ENCODE measurements around the gene STAT1. TPM values are rescaled to one million over a fixed set of nuclear protein-coding genes. Genes with fewer than 3 reads are reported as not detected.

STAT1 gene
- total RNA-seq, 1 experiment from 2014 or later = 73.4 TPM

DNA sequence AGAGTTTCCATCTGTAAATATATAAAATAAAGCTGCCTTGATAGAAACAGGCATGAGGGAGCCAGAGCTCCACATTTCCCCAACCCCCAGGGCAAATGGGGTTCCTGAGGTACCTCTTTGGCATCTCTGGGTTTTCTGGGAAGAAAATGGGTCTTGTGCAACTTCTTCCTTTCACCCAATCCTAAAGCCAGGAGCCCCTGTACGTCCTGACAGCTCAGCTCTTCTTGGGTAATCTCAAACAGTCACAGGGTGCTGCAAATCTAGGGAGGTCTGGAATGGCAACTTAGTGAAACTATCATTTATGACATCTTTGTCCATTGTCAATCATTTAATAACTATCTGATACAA, 36.6 kb upstream of the STAT1 start:
- ChIA-PET POLR2A (no interaction called here), CTCF (interaction anchor here (0.7 to 2.7 kb wide), 2 partner anchors 105 to 227 kb away, joined by 3 to 31 read pairs; no protein-coding TSS in a partner anchor)
- Histone ChIP-seq H3K9me3 (ENCODE audit: control insufficient read depth, insufficient read depth, low read depth, low read length) (no peaks in the 10 kb centered on the region), H3K36me3 (ENCODE audit: control insufficient read depth, insufficient read depth, low read length) (no peaks in the 10 kb centered on the region), H3K27me3 (ENCODE audit: control insufficient read depth, insufficient read depth, low read length) (peaks cover 6% of the 10 kb centered on the region; the same call in 1 of the 2 replicates), H3K4me3 (ENCODE audit: low read depth in 2 of 2, low read length in 2 of 2) (no peak overlapping the region), H3K27ac (ENCODE audit: low read length) (no peak overlapping the region), H3K4me1 (ENCODE audit: control insufficient read depth, insufficient read depth, low read length) (peaks cover 3% of the 10 kb centered on the region; the same call in 1 of the 2 replicates)
- in situ Hi-C loops (cut with HindIII; ENCODE audit: low pct_unique_long_range_greater_than_20kb, low sequenced_read_pairs) = no loop called here
- intact Hi-C loops (cut with micrococcal nuclease; ENCODE audit: unreplicated experiment) = no loop called here
- DNase-seq (ENCODE audit: low read depth, low spot score) = no peak
- no peak for ATAC-seq
- TF ChIP-seq CTCF (IDR thresholded peaks at IDR 0.05) (no peak), POLR2AphosphoS5 (IDR thresholded peaks at IDR 0.05; ENCODE audit: low read depth, low read length) (no peak), SIN3A (IDR thresholded peaks at IDR 0.05; ENCODE audit: borderline replicate concordance, insufficient read depth, low read depth, low read length) (no peak), REST (IDR thresholded peaks at IDR 0.05; ENCODE audit: insufficient read depth in 1 of 2, low read depth in 2 of 2, low read length in 1 of 2) (no peak), TCF7L2 (IDR thresholded peaks at IDR 0.05; ENCODE audit: low read depth, low read length) (no peak)
- BruUV-seq (replicated peaks) = no TSS peak

DNA sequence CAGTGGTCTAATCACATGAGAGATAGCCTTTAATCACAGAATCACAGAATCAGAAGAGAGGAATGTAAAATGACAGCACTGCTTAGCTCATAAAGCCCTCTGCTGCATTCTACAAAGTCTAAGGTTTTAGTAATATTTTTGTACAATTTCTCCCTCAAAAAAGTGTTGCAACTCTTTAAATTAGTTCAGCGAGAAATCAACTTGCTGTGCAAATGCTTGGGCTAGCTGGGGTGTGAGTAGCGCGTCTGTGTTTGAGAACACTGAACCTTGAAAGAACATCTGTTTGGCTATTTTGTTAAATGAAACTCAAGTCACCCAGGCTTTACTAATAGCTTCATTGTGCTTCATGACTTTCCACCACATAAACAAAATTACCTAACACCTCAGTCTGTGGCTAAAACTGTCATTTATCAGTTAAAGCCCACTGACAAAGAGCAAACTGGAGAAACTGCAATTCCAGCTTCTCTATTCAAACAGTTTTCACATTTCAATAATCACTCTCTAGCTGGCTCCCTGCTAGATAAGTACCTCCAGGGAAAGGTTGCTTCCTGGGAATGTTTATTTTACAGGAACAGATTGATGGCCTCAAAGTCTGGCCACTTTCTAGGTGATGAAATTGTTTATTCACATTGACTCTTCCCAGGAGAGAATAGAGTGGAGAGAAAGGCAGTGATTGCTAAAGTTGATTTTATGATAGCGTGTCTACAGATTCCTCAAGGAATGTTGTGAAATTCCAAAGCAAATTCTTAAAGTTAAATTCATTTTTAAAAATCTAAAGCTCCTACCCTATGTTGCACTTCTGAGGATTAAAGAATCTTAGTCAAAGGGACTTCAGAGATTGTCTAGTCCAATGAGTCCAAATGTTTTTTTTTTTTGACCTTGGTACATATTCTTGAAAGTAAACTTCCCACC, 36.0 kb upstream of the STAT1 start:
- CTCF ChIA-PET = interaction anchor here (0.7 kb wide), 1 partner anchor 227 kb away, joined by 3 read pairs; no protein-coding TSS in a partner anchor

More for the DNA sequence above, 36.0 kb upstream of the STAT1 start:
- intact Hi-C loops (cut with micrococcal nuclease; ENCODE audit: unreplicated experiment) = no loop called here
- POLR2A ChIA-PET = no interaction called here
- Histone ChIP-seq H3K36me3 (ENCODE audit: control insufficient read depth, insufficient read depth, low read length) (no peaks in the 10 kb centered on the region), H3K27me3 (ENCODE audit: control insufficient read depth, insufficient read depth, low read length) (peaks cover 6% of the 10 kb centered on the region; the same call in 1 of the 2 replicates), H3K4me3 (ENCODE audit: low read depth in 2 of 2, low read length in 2 of 2) (no peak overlapping the region), H3K9me3 (ENCODE audit: control insufficient read depth, insufficient read depth, low read depth, low read length) (no peaks in the 10 kb centered on the region), H3K4me1 (ENCODE audit: control insufficient read depth, insufficient read depth, low read length) (peaks cover 3% of the 10 kb centered on the region; the same call in 1 of the 2 replicates), H3K27ac (ENCODE audit: low read length) (no peak overlapping the region)
- no peak for ATAC-seq
- BruUV-seq (replicated peaks) = no TSS peak
- TF ChIP-seq REST (IDR thresholded peaks at IDR 0.05; ENCODE audit: insufficient read depth in 1 of 2, low read depth in 2 of 2, low read length in 1 of 2) (no peak), TCF7L2 (IDR thresholded peaks at IDR 0.05; ENCODE audit: low read depth, low read length) (no peak), POLR2AphosphoS5 (IDR thresholded peaks at IDR 0.05; ENCODE audit: low read depth, low read length) (no peak), SIN3A (IDR thresholded peaks at IDR 0.05; ENCODE audit: borderline replicate concordance, insufficient read depth, low read depth, low read length) (no peak), CTCF (IDR thresholded peaks at IDR 0.05) (no peak)
- in situ Hi-C loops (cut with HindIII; ENCODE audit: low pct_unique_long_range_greater_than_20kb, low sequenced_read_pairs) = no loop called here
- DNase-seq (ENCODE audit: low read depth, low spot score) = no peak
